ENCODE data around the gene FAM3C.

The FAM3C gene

DNA sequence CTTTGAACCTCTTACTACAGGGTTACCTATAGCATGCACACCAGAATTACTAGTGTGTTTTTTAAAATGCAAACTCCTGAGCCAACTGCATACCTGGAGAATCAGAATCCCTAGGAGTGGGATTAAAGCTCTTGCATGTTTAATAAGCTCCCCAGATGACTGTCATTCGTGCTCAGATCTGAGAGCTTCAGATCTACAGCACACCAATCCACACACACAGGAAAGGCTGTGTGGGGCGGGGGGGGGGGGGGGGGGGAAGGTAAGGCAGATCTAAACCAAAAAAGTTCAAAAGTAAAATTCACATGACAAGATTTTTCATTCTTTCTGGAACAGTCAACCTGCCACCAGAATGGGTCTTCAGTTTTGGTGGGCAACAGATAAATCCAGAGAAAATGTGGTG is 5.5 kb downstream of the FAM3C start:
- H3K27ac ChIP-seq (replicated peaks), result no peak overlapping the region
- TF ChIP-seq SPI1 (IDR thresholded peaks at IDR 0.05; ENCODE audit: borderline replicate concordance, low read depth), result no peak
- TF ChIP-seq, protein P1, sequence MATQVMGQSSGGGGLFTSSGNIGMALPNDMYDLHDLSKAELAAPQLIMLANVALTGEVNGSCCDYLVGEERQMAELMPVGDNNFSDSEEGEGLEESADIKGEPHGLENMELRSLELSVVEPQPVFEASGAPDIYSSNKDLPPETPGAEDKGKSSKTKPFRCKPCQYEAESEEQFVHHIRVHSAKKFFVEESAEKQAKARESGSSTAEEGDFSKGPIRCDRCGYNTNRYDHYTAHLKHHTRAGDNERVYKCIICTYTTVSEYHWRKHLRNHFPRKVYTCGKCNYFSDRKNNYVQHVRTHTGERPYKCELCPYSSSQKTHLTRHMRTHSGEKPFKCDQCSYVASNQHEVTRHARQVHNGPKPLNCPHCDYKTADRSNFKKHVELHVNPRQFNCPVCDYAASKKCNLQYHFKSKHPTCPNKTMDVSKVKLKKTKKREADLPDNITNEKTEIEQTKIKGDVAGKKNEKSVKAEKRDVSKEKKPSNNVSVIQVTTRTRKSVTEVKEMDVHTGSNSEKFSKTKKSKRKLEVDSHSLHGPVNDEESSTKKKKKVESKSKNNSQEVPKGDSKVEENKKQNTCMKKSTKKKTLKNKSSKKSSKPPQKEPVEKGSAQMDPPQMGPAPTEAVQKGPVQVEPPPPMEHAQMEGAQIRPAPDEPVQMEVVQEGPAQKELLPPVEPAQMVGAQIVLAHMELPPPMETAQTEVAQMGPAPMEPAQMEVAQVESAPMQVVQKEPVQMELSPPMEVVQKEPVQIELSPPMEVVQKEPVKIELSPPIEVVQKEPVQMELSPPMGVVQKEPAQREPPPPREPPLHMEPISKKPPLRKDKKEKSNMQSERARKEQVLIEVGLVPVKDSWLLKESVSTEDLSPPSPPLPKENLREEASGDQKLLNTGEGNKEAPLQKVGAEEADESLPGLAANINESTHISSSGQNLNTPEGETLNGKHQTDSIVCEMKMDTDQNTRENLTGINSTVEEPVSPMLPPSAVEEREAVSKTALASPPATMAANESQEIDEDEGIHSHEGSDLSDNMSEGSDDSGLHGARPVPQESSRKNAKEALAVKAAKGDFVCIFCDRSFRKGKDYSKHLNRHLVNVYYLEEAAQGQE (IDR thresholded peaks at IDR 0.05; ENCODE audit: insufficient replicate concordance, low read depth), result no peak
- TF ChIP-seq, protein P2, sequence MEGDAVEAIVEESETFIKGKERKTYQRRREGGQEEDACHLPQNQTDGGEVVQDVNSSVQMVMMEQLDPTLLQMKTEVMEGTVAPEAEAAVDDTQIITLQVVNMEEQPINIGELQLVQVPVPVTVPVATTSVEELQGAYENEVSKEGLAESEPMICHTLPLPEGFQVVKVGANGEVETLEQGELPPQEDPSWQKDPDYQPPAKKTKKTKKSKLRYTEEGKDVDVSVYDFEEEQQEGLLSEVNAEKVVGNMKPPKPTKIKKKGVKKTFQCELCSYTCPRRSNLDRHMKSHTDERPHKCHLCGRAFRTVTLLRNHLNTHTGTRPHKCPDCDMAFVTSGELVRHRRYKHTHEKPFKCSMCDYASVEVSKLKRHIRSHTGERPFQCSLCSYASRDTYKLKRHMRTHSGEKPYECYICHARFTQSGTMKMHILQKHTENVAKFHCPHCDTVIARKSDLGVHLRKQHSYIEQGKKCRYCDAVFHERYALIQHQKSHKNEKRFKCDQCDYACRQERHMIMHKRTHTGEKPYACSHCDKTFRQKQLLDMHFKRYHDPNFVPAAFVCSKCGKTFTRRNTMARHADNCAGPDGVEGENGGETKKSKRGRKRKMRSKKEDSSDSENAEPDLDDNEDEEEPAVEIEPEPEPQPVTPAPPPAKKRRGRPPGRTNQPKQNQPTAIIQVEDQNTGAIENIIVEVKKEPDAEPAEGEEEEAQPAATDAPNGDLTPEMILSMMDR (IDR thresholded peaks at IDR 0.05; ENCODE audit: insufficient read depth, low read length), result no peak
- no peak for TF ChIP-seq GABPA (IDR thresholded peaks at IDR 0.05; ENCODE audit: low read depth)
- no peak for TF ChIP-seq POLR2AphosphoS5 (IDR thresholded peaks at IDR 0.05; ENCODE audit: low read depth)
- DNase-seq (ENCODE audit: low read depth in 1 of 2, low spot score in 1 of 2), result no peak
- H3K4me3 ChIP-seq (replicated peaks; ENCODE audit: insufficient read depth, low read length), result no peak overlapping the region
- no peaks in the 10 kb centered on the region for H3K27me3 ChIP-seq (ENCODE audit: insufficient read depth, poor library complexity, severe bottlenecking)

DNA sequence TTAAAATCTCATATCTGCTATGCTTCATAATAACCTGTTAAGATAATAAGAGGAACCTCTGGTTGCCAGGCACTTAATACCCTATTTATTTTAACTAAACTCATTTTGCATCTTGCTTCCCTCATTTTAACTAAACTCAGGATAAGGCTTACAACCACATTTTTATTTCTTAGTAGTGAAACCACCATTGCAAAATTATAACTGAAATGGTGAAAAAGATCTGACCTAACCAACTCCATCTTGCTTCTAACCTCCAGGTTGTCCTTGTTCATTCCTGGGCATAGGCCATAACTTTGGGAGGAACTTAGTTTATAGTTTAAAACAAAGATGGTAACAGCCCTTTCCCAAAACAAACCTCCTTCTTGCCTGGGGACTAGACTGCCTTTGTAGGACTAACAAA is 6.0 kb downstream of the FAM3C start:
- TF ChIP-seq, protein P1 (IDR thresholded peaks at IDR 0.05; ENCODE audit: insufficient replicate concordance, low read depth), result no peak
- TF ChIP-seq POLR2AphosphoS5 (IDR thresholded peaks at IDR 0.05; ENCODE audit: low read depth) (no peak), GABPA (IDR thresholded peaks at IDR 0.05; ENCODE audit: low read depth) (no peak), SPI1 (IDR thresholded peaks at IDR 0.05; ENCODE audit: borderline replicate concordance, low read depth) (no peak)
- TF ChIP-seq, protein P2 (IDR thresholded peaks at IDR 0.05; ENCODE audit: insufficient read depth, low read length), result no peak

DNA sequence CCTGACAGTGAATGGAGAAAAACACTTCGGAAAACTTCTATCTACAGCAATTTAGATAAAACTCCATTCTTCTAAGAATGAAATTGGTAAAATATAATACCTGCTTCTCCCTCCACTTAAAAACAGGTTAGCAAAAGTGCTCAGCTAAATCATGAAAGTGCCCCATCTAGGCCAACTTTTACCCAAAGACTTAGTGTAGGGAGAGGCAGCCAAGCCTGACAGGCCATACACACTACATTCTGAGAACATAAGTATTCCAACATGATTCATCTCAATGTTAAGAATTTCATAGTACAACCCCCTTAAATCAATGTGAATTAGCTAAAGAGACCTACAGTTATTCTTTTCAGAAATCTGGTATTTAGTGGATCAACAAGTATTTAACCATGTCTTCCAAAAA is 7.2 kb downstream of the FAM3C start:
- Histone ChIP-seq H3K27ac (replicated peaks) (no peak overlapping the region), H3K27me3 (ENCODE audit: insufficient read depth, poor library complexity, severe bottlenecking) (no peaks in the 10 kb centered on the region), H3K4me3 (replicated peaks; ENCODE audit: insufficient read depth, low read length) (no peak overlapping the region)
- TF ChIP-seq, protein P1 (IDR thresholded peaks at IDR 0.05; ENCODE audit: insufficient replicate concordance, low read depth), result no peak
- TF ChIP-seq GABPA (IDR thresholded peaks at IDR 0.05; ENCODE audit: low read depth) (no peak), POLR2AphosphoS5 (IDR thresholded peaks at IDR 0.05; ENCODE audit: low read depth) (no peak), SPI1 (IDR thresholded peaks at IDR 0.05; ENCODE audit: borderline replicate concordance, low read depth) (no peak)
- TF ChIP-seq, protein P2 (IDR thresholded peaks at IDR 0.05; ENCODE audit: insufficient read depth, low read length), result no peak
- no peak for DNase-seq (ENCODE audit: low read depth in 1 of 2, low spot score in 1 of 2)

More for the DNA sequence above, 6.0 kb downstream of the FAM3C start:
- H3K27ac ChIP-seq (replicated peaks), result no peak overlapping the region
- no peak for DNase-seq (ENCODE audit: low read depth in 1 of 2, low spot score in 1 of 2)
- no peak overlapping the region for H3K4me3 ChIP-seq (replicated peaks; ENCODE audit: insufficient read depth, low read length)
- H3K27me3 ChIP-seq (ENCODE audit: insufficient read depth, poor library complexity, severe bottlenecking), result no peaks in the 10 kb centered on the region
